Measurements from ENCODE around the gene DNAJC5. TPM values are rescaled to one million over a fixed set of nuclear protein-coding genes. Genes with fewer than 3 reads are reported as not detected.
"Not testable (repeated sequence)": the region's sequence is repeated elsewhere in the genome, so short reads cannot be mapped to it uniquely, and the experiment has no call there.

DNAJC5 gene
- total RNA-seq, 1 donor from 2014 or later = 43.2 TPM

GRCh38 chr20:63923651-63924050 is 28.7 kb downstream of the DNAJC5 start:
- no peak for DNase-seq (ENCODE audit: low spot score in 2 of 2, unreplicated experiment in 2 of 2)
- TF ChIP-seq CTCF (IDR thresholded peaks at IDR 0.05; ENCODE audit: unreplicated experiment) = no peak
- H3K36me3 Mint-ChIP-seq = peaks cover 9% of the 10 kb centered on the region
- no peaks in the 10 kb centered on the region for H3K27me3 Mint-ChIP-seq (ENCODE audit: low read depth)
- no peak overlapping the region for H3K4me3 Mint-ChIP-seq
- H3K27ac Mint-ChIP-seq = no peak overlapping the region
- H3K9me3 Mint-ChIP-seq = no peaks in the 10 kb centered on the region
- peaks cover 6% of the 10 kb centered on the region for H3K4me1 Mint-ChIP-seq

GRCh38 chr20:63924241-63924640 is 29.3 kb downstream of the DNAJC5 start:
- no peak overlapping the region for H3K27ac Mint-ChIP-seq

GRCh38 chr20:63926298-63926697 is 31.4 kb downstream of the DNAJC5 start:
- Mint-ChIP-seq H3K36me3 (peaks cover 20% of the 10 kb centered on the region), H3K27me3 (ENCODE audit: low read depth) (no peaks in the 10 kb centered on the region), H3K4me1 (peaks cover 6% of the 10 kb centered on the region), H3K9me3 (no peaks in the 10 kb centered on the region), H3K4me3 (no peak overlapping the region), H3K27ac (peak overlapping the region; percentile 27)
- DNase-seq (ENCODE audit: low spot score in 2 of 2, unreplicated experiment in 2 of 2) = no peak
- no peak for TF ChIP-seq CTCF (IDR thresholded peaks at IDR 0.05; ENCODE audit: unreplicated experiment)

More at GRCh38 chr20:63924241-63924640, 29.3 kb downstream of the DNAJC5 start:
- no peak for TF ChIP-seq CTCF (IDR thresholded peaks at IDR 0.05; ENCODE audit: unreplicated experiment)
- H3K27me3 Mint-ChIP-seq (ENCODE audit: low read depth) = no peaks in the 10 kb centered on the region
- H3K4me1 Mint-ChIP-seq = peaks cover 6% of the 10 kb centered on the region
- H3K4me3 Mint-ChIP-seq = no peak overlapping the region
- H3K36me3 Mint-ChIP-seq = peaks cover 11% of the 10 kb centered on the region
- H3K9me3 Mint-ChIP-seq = no peaks in the 10 kb centered on the region
- no peak for DNase-seq (ENCODE audit: low spot score in 2 of 2, unreplicated experiment in 2 of 2)

GRCh38 chr20:63929071-63929470 is 34.1 kb downstream of the DNAJC5 start:
- no peaks in the 10 kb centered on the region for H3K27me3 Mint-ChIP-seq (ENCODE audit: low read depth)
- no peak overlapping the region for H3K4me3 Mint-ChIP-seq
- peaks cover 29% of the 10 kb centered on the region for H3K36me3 Mint-ChIP-seq
- no peak for DNase-seq (ENCODE audit: low spot score in 2 of 2, unreplicated experiment in 2 of 2)
- H3K9me3 Mint-ChIP-seq = no peaks in the 10 kb centered on the region
- H3K27ac Mint-ChIP-seq = no peak overlapping the region
- peaks cover 2% of the 10 kb centered on the region for H3K4me1 Mint-ChIP-seq
- no peak for TF ChIP-seq CTCF (IDR thresholded peaks at IDR 0.05; ENCODE audit: unreplicated experiment)

- H3K4me1 Mint-ChIP-seq; H3K9me3 Mint-ChIP-seq; H3K4me3 Mint-ChIP-seq; H3K27me3 Mint-ChIP-seq (ENCODE audit: low read depth); H3K27ac Mint-ChIP-seq; DNase-seq (ENCODE audit: low spot score in 2 of 2, unreplicated experiment in 2 of 2): not testable (repeated sequence)
- peaks cover 29% of the 10 kb centered on the region for H3K36me3 Mint-ChIP-seq
Measured at GRCh38 chr20:63929473-63929883, 34.6 kb downstream of the DNAJC5 start.

GRCh38 chr20:63930971-63931553 is 36.1 kb downstream of the DNAJC5 start:
- no peak for TF ChIP-seq CTCF (IDR thresholded peaks at IDR 0.05; ENCODE audit: unreplicated experiment)
- no peak overlapping the region for H3K27ac Mint-ChIP-seq
- H3K9me3 Mint-ChIP-seq = no peaks in the 10 kb centered on the region
- H3K4me3 Mint-ChIP-seq = no peak overlapping the region
- H3K36me3 Mint-ChIP-seq = peaks cover 37% of the 10 kb centered on the region
- no peak for DNase-seq (ENCODE audit: low spot score in 2 of 2, unreplicated experiment in 2 of 2)
- H3K27me3 Mint-ChIP-seq (ENCODE audit: low read depth) = no peaks in the 10 kb centered on the region
- H3K4me1 Mint-ChIP-seq = no peaks in the 10 kb centered on the region

All from mesothelial cell of epicardium (in vitro differentiated cells).